Neutrophil (primary cell): ENCODE results near the gene SUSD4.
"Not testable (repeated sequence)": the region's sequence is repeated elsewhere in the genome, so short reads cannot be mapped to it uniquely, and the experiment has no call there.

Source experiments
- H3K27ac ChIP-seq: fragments of 200-600 bp; sonication (generic); 2 replicates; pipeline ENCODE4 v1.5.1; 2016; ENCODE audit warnings: mild to moderate bottlenecking, moderate library complexity
- H3K27me3 ChIP-seq: fragments of 200-600 bp; sonication (generic); 2 replicates; pipeline ENCODE4 v1.6.0; 2016; ENCODE audit warnings: mild to moderate bottlenecking
- H3K36me3 ChIP-seq: fragments of 200-600 bp; sonication (generic); 2 replicates; pipeline ENCODE4 v1.5.1; 2017
- H3K4me1 ChIP-seq, 2 experiments: fragments of 200-600 bp in 1 of 2; sonication (generic) in 1 of 2; 1 replicate in 1 of 2; 2 replicates in 1 of 2; pipeline versions ENCODE4 v1.5.1 to v1.6.1; 2013 to 2016; ENCODE audit warnings: low read depth in 1 of 2, low read length in 1 of 2, mild to moderate bottlenecking in 1 of 2, moderate library complexity in 1 of 2; ENCODE audit not compliant: control insufficient read depth in 1 of 2, insufficient read depth in 1 of 2
- H3K4me3 ChIP-seq, 2 experiments: fragments of 200-600 bp in 1 of 2; sonication (generic) in 1 of 2; 1 replicate in 1 of 2; 2 replicates in 1 of 2; pipeline ENCODE4 v1.5.1; 2013 to 2016; ENCODE audit warnings: low read depth in 1 of 2, low read length in 1 of 2, mild to moderate bottlenecking in 1 of 2, moderate library complexity in 1 of 2
- H3K9me3 ChIP-seq: fragments of 200-600 bp; sonication (generic); 2 replicates; pipeline ENCODE4 v1.5.1; 2016
- CTCF ChIP-seq: fragments of 200-600 bp; sonication (generic); IDR thresholded peaks from 2 replicates; pipeline ENCODE4 v1.5.1; 2016; ENCODE audit warnings: antibody characterized with exemption

The SUSD4 gene

DNA sequence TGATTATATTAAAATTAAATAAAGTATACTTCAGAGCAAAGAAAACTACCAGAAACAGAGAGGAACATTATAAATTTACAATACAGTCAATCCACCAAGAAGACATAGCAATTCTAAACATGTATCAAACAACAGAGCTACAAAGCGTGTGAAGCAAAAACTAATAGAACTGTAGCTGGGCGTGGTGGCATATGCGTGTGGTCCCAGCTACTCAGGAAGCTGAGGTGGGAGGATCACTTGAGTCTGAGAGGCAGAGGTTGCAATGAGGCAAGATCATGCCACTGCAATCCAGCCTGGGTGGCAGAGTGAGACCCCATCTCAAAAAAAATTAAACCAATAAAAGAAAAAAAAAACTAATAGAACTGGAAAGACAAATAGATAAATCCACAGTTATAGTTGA is 41.5 kb upstream of the SUSD4 start:
- TF ChIP-seq CTCF: no peak

DNA sequence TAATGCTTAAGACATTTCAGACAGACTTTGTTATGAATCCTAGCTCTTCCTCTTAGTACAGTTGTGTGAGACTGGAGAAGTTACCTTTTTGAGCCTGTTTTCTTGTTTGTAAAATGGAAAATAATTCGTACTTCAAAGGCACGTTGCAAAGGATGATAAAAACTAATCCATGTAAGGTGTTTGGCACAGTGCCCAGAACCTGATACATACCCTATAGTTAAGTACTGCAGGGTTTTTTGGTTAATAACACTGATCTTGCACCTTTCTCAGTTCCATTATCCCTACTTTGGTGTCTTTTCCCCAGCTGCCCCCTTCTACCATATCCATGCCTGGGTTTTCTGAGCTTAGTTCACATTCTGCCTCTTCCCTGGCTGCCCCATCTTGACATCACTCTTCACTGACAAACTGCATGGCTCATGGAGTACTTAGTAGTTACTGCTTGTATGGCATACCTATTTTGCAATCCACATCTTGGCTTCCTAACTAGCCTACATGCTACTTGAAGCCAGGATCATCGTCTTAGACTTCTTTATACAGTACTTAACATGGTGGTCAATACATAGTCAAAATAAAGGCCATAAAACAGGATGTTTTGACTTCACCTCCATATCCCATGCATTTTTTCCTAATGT is 39.3 kb upstream of the SUSD4 start:
- Histone ChIP-seq H3K4me1 (no peaks in the 10 kb centered on the region), H3K36me3 (no peaks in the 10 kb centered on the region), H3K27me3 (no peaks in the 10 kb centered on the region), H3K9me3 (no peaks in the 10 kb centered on the region), H3K4me3 (no peak overlapping the region), H3K27ac (no peak overlapping the region)
- no peak for TF ChIP-seq CTCF

More for the DNA sequence above, 41.5 kb upstream of the SUSD4 start:
- no peaks in the 10 kb centered on the region for H3K9me3 ChIP-seq
- H3K36me3 ChIP-seq: no peaks in the 10 kb centered on the region
- no peak overlapping the region for H3K4me3 ChIP-seq
- no peak overlapping the region for H3K27ac ChIP-seq
- H3K4me1 ChIP-seq: no peaks in the 10 kb centered on the region
- no peaks in the 10 kb centered on the region for H3K27me3 ChIP-seq

- H3K27me3 ChIP-seq: no peaks in the 10 kb centered on the region
- H3K4me3 ChIP-seq: no peak overlapping the region
- H3K4me1 ChIP-seq: no peaks in the 10 kb centered on the region
Observed at GRCh38 chr1:223402790-223403142, 38.8 kb upstream of the SUSD4 start.

DNA sequence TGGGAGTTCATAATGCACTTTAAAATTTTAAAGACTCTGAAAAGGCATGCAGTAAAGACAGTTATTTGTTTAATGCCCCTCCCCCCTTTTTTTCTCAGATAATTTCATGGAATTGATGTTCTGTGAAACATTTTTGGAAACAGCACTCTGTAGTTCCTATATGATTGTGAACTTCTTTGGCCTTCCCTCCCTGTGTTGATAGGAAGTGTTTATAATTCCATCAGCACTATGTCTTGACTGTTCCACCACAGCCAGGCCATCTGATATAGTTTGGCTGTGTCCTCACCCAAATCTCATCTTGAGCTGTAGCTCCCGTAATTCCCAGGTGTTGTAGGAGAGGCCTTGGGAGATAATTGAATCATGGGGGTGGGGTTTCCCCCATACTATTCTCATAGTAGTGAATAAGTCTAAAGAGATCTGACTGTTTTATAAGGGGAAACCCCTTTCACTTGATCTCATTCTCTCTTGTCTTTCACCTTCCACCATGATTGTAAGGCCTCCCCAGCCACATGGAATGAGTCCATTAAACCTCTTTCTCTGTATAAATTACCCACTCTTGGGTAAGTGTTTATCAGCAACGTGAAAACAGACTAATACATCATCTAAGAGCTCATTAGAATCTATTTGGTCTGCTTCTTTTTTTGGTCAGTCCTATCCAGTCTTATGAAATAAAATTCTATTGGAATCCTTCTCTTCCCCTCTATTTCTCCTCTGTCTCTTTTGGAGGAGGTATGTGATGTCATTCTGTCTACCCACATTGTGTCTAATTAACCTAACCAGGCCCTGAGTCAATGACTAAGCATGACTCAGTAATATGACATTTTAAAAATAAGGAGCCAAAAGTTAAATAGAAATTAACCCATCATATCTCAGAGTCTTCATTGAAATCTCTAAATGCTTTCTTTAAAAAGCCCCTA is 38.2 kb upstream of the SUSD4 start:
- no peaks in the 10 kb centered on the region for H3K27me3 ChIP-seq
- H3K27ac ChIP-seq: no peak overlapping the region
- H3K4me3 ChIP-seq: no peak overlapping the region
- H3K4me1 ChIP-seq: no peaks in the 10 kb centered on the region
- no peaks in the 10 kb centered on the region for H3K36me3 ChIP-seq
- no peaks in the 10 kb centered on the region for H3K9me3 ChIP-seq
- TF ChIP-seq CTCF: no peak

More at GRCh38 chr1:223402790-223403142, 38.8 kb upstream of the SUSD4 start:
- no peak for TF ChIP-seq CTCF
- H3K27ac ChIP-seq: no peak overlapping the region
- no peaks in the 10 kb centered on the region for H3K36me3 ChIP-seq
- no peaks in the 10 kb centered on the region for H3K9me3 ChIP-seq

GRCh38 chr1:223399393-223399792 is 35.4 kb upstream of the SUSD4 start:
- H3K27me3 ChIP-seq, H3K27ac ChIP-seq, H3K9me3 ChIP-seq, H3K4me1 ChIP-seq, H3K4me3 ChIP-seq, H3K36me3 ChIP-seq: not testable (repeated sequence)

DNA sequence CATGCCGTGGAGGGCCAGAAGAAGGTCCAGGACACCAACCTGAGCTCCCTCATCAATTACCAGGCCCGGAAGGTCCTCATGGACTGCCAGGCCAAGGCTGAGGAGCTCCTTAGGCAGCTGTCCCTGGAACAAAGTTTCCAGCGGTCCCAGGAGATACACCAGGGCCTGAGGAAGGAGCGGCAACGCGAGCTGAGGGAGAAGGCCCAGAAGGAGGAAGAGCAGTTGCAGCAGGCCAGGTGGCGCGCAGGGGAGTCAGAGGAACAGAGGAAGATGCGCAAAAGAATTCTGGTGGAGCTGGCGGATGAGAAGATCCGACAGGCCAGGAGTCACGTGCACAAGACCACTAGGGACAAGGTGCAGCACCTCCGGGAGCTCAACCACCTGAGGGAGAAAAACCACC is 30.7 kb upstream of the SUSD4 start:
- Histone ChIP-seq H3K36me3 (no peaks in the 10 kb centered on the region), H3K9me3 (no peaks in the 10 kb centered on the region), H3K4me1 (no peaks in the 10 kb centered on the region), H3K27me3 (peaks cover 56% of the 10 kb centered on the region), H3K27ac (no peak overlapping the region), H3K4me3 (no peak overlapping the region)
- no peak for TF ChIP-seq CTCF
